Chondrocyte (in vitro differentiated cells): ENCODE measurements around the gene PTF1A. TPM values are rescaled to one million over a fixed set of nuclear protein-coding genes. Genes with fewer than 3 reads are reported as not detected.
"Not testable (repeated sequence)": the region's sequence is repeated elsewhere in the genome, so short reads cannot be mapped to it uniquely, and the experiment has no call there.

Experiments used
- DNase-seq: peaks from one replicate; pipeline ENCODE4 v3.0.0; 2021; ENCODE audit warnings: mixed read lengths, low spot score
- H3K27ac Mint-ChIP-seq: one replicate; pipeline ENCODE4 v1.8.0; 2021; ENCODE audit warnings: mild to moderate bottlenecking, moderate library complexity, mixed read lengths; ENCODE audit not compliant: unreplicated experiment
- H3K27me3 Mint-ChIP-seq: 2 replicates; pipeline ENCODE4 v1.8.0; 2021; ENCODE audit warnings: low read depth, mixed read lengths
- H3K36me3 Mint-ChIP-seq: 2 replicates; pipeline ENCODE4 v1.8.0; 2021; ENCODE audit warnings: low read depth, mixed read lengths
- H3K4me1 Mint-ChIP-seq: 2 replicates; pipeline ENCODE4 v1.8.0; 2021; ENCODE audit warnings: low read depth, mild to moderate bottlenecking, mixed read lengths
- H3K4me3 Mint-ChIP-seq: one replicate; pipeline ENCODE4 v1.8.0; 2021; ENCODE audit warnings: mild to moderate bottlenecking, moderate library complexity, mixed read lengths; ENCODE audit not compliant: unreplicated experiment
- H3K9me3 Mint-ChIP-seq: 2 replicates; pipeline ENCODE4 v1.8.0; 2021; ENCODE audit warnings: low read depth, mixed read lengths
- total RNA-seq: library from RNA; stranded (reverse); gene quantifications from 3 replicates; pipeline ENCODE4 v1.2.1, GENCODE V29; 2021
- TF ChIP-seq, protein P1 (sequence below): fragments of 200-600 bp; sonication (generic); IDR thresholded peaks from 2 replicates; pipeline ENCODE4 v1.5.0; 2021; ENCODE audit warnings: antibody characterized with exemption, mild to moderate bottlenecking, moderate library complexity

PTF1A gene
- total RNA-seq, 1 donor from 2014 or later: not detected

DNA sequence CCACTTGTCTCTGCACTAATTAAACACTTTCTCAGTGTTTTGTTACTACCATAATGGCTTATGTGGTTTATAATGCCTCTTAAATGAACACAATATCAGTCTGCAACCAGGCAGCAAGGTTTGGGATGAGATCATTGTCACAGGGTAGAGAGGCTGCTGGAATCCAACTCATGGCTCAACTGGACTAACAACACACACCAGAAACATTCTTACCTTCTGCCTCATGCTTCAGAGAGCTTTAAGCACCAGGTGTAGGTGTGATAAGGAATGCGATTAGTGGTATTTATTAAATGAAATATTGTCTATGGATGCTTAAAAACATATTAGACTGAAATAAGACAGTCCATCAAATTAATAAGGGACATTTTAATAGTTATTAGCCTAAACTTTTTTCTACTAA, 25.4 kb downstream of the PTF1A start:
- DNase-seq: no peak
- Mint-ChIP-seq H3K9me3 (no peaks in the 10 kb centered on the region), H3K36me3 (no peaks in the 10 kb centered on the region), H3K4me3 (no peak overlapping the region), H3K4me1 (no peaks in the 10 kb centered on the region), H3K27me3 (peaks cover 12% of the 10 kb centered on the region), H3K27ac (no peak overlapping the region)
- TF ChIP-seq, protein P1, sequence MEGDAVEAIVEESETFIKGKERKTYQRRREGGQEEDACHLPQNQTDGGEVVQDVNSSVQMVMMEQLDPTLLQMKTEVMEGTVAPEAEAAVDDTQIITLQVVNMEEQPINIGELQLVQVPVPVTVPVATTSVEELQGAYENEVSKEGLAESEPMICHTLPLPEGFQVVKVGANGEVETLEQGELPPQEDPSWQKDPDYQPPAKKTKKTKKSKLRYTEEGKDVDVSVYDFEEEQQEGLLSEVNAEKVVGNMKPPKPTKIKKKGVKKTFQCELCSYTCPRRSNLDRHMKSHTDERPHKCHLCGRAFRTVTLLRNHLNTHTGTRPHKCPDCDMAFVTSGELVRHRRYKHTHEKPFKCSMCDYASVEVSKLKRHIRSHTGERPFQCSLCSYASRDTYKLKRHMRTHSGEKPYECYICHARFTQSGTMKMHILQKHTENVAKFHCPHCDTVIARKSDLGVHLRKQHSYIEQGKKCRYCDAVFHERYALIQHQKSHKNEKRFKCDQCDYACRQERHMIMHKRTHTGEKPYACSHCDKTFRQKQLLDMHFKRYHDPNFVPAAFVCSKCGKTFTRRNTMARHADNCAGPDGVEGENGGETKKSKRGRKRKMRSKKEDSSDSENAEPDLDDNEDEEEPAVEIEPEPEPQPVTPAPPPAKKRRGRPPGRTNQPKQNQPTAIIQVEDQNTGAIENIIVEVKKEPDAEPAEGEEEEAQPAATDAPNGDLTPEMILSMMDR: no peak

DNA sequence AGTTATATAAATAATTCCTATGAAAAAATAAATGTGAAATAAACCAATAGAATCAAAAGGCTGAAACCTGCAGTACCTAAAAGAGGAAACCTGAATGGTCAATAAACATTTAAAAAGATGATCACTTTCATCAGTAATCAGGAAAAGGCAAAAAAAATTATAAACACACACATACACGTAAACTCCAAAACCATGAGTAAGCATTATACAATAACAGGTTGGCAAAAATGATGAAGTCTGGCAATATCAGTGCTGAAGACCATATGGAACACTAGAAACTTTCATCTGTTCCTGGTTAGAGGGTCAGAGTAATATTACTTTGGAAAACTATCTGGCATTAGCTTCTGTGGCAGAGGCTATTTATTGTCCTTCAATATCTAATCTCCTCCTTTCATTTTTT, 38.5 kb downstream of the PTF1A start:
- H3K4me3 Mint-ChIP-seq: no peak overlapping the region
- no peak overlapping the region for H3K27ac Mint-ChIP-seq
- TF ChIP-seq, protein P1: no peak
- peaks cover 6% of the 10 kb centered on the region for H3K9me3 Mint-ChIP-seq
- peaks cover 6% of the 10 kb centered on the region for H3K27me3 Mint-ChIP-seq
- H3K36me3 Mint-ChIP-seq: no peaks in the 10 kb centered on the region
- no peak for DNase-seq
- H3K4me1 Mint-ChIP-seq: no peaks in the 10 kb centered on the region

DNA sequence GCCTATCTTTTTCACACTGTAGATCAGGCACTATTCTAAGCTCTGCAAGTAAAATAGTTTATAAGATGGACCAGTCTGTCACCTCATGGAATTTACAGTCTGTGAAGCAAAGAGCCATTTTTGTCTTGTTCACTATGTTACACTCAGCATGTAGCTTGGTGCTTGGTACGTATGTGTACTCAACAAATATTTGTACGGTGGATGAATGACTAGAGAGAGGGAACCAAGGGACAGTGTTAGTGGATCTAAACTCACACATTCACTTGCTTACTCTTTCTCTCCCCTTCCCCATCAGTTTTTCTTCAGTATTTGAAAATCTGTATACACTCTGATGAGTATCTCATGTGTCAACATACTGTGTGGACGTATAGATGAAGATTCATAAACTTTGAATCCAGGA, 45.9 kb downstream of the PTF1A start:
- TF ChIP-seq, protein P1: no peak
- H3K36me3 Mint-ChIP-seq: no peaks in the 10 kb centered on the region
- no peak overlapping the region for H3K4me3 Mint-ChIP-seq
- peaks cover 15% of the 10 kb centered on the region for H3K9me3 Mint-ChIP-seq
- H3K27me3 Mint-ChIP-seq: no peaks in the 10 kb centered on the region
- H3K27ac Mint-ChIP-seq: no peak overlapping the region
- DNase-seq: no peak
- no peaks in the 10 kb centered on the region for H3K4me1 Mint-ChIP-seq

DNA sequence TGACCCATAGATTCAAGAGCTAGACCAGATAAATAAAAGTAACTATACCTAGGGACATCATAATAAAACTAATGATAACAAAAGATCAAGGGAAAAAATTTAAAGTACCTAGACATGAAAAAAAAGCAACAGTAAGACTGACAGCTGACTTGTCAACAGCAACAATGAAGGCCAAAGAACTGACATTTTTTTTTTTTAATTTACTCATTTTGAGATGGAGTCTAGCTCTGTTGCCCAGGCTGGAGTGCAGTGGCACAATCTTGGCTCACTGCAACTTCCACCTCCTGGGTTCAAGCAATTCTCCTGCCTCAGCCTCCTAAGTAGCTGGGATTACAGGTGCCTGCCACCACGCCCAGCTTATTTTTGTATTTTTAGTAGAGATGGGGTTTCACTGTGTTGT, 49.7 kb downstream of the PTF1A start:
- H3K4me3 Mint-ChIP-seq, H3K27me3 Mint-ChIP-seq, H3K27ac Mint-ChIP-seq, H3K4me1 Mint-ChIP-seq, DNase-seq, H3K36me3 Mint-ChIP-seq: not testable (repeated sequence)
- H3K9me3 Mint-ChIP-seq: peaks cover 25% of the 10 kb centered on the region

Other genes starting within 250 kb of the PTF1A start
- 14.9 to 18.6 TPM (median 18.4 TPM) in 3 replicates for gene MSRB2, start 96.7 kb upstream of the PTF1A start, total RNA-seq
- not detected in 3 replicates for gene C10orf67, start 152.5 kb downstream of the PTF1A start, total RNA-seq
- gene OTUD1, start 246.8 kb downstream of the PTF1A start, total RNA-seq: 7.6 to 11.7 TPM (median 11.3 TPM) in 3 replicates